Neural progenitor cell (in vitro differentiated cells): Measurements from ENCODE around the gene BCAM. TPM values are rescaled to one million over a fixed set of nuclear protein-coding genes. Genes with fewer than 3 reads are reported as not detected.
"Not testable (repeated sequence)": the region's sequence is repeated elsewhere in the genome, so short reads cannot be mapped to it uniquely, and the experiment has no call there.

Experiments
- DNase-seq: peaks from one replicate; pipeline ENCODE4 v3.0.0-alpha.2; 2016; ENCODE audit warnings: low spot score
- H2AFZ ChIP-seq: fragments of 200-600 bp; sonication (generic); replicated peaks from 2 replicates; pipeline ENCODE4 v1.6.1; 2016; ENCODE audit warnings: antibody characterized with exemption
- H3F3A ChIP-seq: fragments of 200-600 bp; sonication (generic); 2 replicates; pipeline ENCODE4 v1.6.1; 2016; ENCODE audit warnings: antibody characterized with exemption, low read depth
- H3K27ac ChIP-seq: fragments of 200-600 bp; sonication (generic); 2 replicates; pipeline ENCODE4 v1.5.1; 2016; ENCODE audit warnings: mild to moderate bottlenecking
- H3K27me3 ChIP-seq: fragments of 200-600 bp; sonication (generic); 2 replicates; pipeline ENCODE4 v1.6.1; 2016; ENCODE audit warnings: mild to moderate bottlenecking, moderate library complexity
- H3K36me3 ChIP-seq: fragments of 200-600 bp; sonication (generic); 2 replicates; pipeline ENCODE4 v1.5.1; 2016
- H3K4me1 ChIP-seq: fragments of 200-600 bp; sonication (generic); 2 replicates; pipeline ENCODE4 v1.6.1; 2016; ENCODE audit warnings: mixed run types
- H3K4me2 ChIP-seq: fragments of 200-600 bp; sonication (generic); 2 replicates; pipeline ENCODE4 v1.6.1; 2016
- H3K4me3 ChIP-seq: fragments of 200-600 bp; sonication (generic); 2 replicates; pipeline ENCODE4 v1.5.1; 2016
- H3K79me2 ChIP-seq: fragments of 200-600 bp; sonication (generic); 2 replicates; pipeline ENCODE4 v1.6.1; 2016; ENCODE audit warnings: low read depth
- H3K9ac ChIP-seq: fragments of 200-600 bp; sonication (generic); 2 replicates; pipeline ENCODE4 v1.6.1; 2016
- H3K9me3 ChIP-seq: fragments of 200-600 bp; sonication (generic); 2 replicates; pipeline ENCODE4 v1.5.1; 2016; ENCODE audit warnings: low read depth
- H4K20me1 ChIP-seq: fragments of 200-600 bp; sonication (generic); 2 replicates; pipeline ENCODE4 v1.6.1; 2016; ENCODE audit warnings: low read depth
- H3K27ac Mint-ChIP-seq: 3 replicates; pipeline ENCODE4 v1.8.0; 2021; ENCODE audit warnings: mixed read lengths
- H3K27me3 Mint-ChIP-seq: 2 replicates; pipeline ENCODE4 v1.8.0; 2022; ENCODE audit warnings: low read depth, mild to moderate bottlenecking, inconsistent platforms, moderate library complexity, mixed read lengths; ENCODE audit not compliant: insufficient read depth
- H3K36me3 Mint-ChIP-seq: 3 replicates; pipeline ENCODE4 v1.8.0; 2021; ENCODE audit warnings: mixed read lengths
- H3K4me1 Mint-ChIP-seq: 3 replicates; pipeline ENCODE4 v1.8.0; 2021; ENCODE audit warnings: mixed read lengths
- H3K4me3 Mint-ChIP-seq: 3 replicates; pipeline ENCODE4 v1.8.0; 2021; ENCODE audit warnings: mild to moderate bottlenecking, moderate library complexity, mixed read lengths
- H3K9me3 Mint-ChIP-seq: 3 replicates; pipeline ENCODE4 v1.8.0; 2020; ENCODE audit warnings: mixed read lengths
- EZH2 ChIP-seq: fragments of 200-600 bp; sonication (generic); IDR thresholded peaks from 2 replicates; pipeline ENCODE4 v1.6.1; 2017; ENCODE audit warnings: antibody characterized with exemption, mild to moderate bottlenecking, moderate library complexity
- EZH2phosphoT487 ChIP-seq: fragments of 200-600 bp; sonication (generic); IDR thresholded peaks from 2 replicates; pipeline ENCODE4 v1.6.1; 2017; ENCODE audit warnings: antibody characterized with exemption
- total RNA-seq: library from RNA; depleted of rRNA; stranded (reverse); fragments of >200 nt; gene quantifications from 2 replicates; pipeline ENCODE4 v1.2.3, GENCODE V29; 2015; ENCODE audit warnings: low replicate concordance
- TF ChIP-seq, protein P1 (sequence below): fragments of 200-600 bp; sonication (generic); IDR thresholded peaks from 2 replicates; pipeline ENCODE4 v1.5.1; 2017; ENCODE audit warnings: antibody characterized with exemption, mild to moderate bottlenecking

The BCAM gene
- total RNA-seq, 1 donor from 2014 or later, result 7.1 TPM

DNA sequence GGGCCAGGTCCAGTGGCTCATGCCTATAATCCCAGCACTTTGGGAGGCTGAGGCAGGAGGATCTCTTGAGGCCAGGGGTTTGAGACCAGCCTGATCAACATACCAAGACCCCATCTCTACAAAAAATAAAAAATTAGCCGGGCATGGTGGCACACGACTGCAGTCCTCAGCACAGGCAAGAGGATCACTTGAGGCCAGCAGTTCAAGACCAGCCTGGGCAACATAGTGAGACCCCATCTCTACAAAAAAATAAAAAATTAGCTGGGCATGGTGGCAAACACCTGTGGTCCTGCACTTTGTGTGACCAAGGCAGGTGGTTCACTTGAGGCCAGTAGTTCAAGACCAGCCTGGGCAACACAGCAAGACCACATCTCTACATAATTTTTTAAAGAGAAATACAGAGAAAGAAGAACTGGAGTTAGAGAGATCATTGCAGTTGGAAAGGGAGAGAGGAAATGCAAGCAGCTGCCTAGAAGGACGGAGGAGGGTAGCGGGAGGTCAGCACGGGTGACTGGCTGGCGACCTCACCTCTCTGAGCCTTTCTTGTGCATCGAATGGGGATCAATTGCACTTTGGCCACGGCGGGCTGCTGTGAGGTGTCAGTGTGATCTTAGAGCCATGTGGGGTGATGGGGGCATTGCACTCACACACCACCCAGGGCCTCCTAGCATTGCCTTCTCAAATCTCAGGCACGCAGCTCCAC, 13.9 kb downstream of the BCAM start:
- no peaks in the 10 kb centered on the region for H3K36me3 Mint-ChIP-seq
- H3F3A ChIP-seq, result peaks cover 5% of the 10 kb centered on the region
- H3K9me3 ChIP-seq, result no peaks in the 10 kb centered on the region
- DNase-seq, result peak; percentile 70
- no peaks in the 10 kb centered on the region for H4K20me1 ChIP-seq
- H2AFZ ChIP-seq, result no peak overlapping the region
- no peaks in the 10 kb centered on the region for H3K36me3 ChIP-seq
- H3K27ac Mint-ChIP-seq, result no peak overlapping the region
- no peak for TF ChIP-seq EZH2phosphoT487
- TF ChIP-seq EZH2, result no peak
- TF ChIP-seq, protein P1, sequence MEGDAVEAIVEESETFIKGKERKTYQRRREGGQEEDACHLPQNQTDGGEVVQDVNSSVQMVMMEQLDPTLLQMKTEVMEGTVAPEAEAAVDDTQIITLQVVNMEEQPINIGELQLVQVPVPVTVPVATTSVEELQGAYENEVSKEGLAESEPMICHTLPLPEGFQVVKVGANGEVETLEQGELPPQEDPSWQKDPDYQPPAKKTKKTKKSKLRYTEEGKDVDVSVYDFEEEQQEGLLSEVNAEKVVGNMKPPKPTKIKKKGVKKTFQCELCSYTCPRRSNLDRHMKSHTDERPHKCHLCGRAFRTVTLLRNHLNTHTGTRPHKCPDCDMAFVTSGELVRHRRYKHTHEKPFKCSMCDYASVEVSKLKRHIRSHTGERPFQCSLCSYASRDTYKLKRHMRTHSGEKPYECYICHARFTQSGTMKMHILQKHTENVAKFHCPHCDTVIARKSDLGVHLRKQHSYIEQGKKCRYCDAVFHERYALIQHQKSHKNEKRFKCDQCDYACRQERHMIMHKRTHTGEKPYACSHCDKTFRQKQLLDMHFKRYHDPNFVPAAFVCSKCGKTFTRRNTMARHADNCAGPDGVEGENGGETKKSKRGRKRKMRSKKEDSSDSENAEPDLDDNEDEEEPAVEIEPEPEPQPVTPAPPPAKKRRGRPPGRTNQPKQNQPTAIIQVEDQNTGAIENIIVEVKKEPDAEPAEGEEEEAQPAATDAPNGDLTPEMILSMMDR, result no peak
- peaks cover 14% of the 10 kb centered on the region for H3K4me1 ChIP-seq
- peaks cover 22% of the 10 kb centered on the region for H3K27me3 ChIP-seq
- H3K27ac ChIP-seq, result no peak overlapping the region
- no peaks in the 10 kb centered on the region for H3K9me3 Mint-ChIP-seq
- H3K4me2 ChIP-seq, result peak overlapping the region; percentile 60
- H3K4me1 Mint-ChIP-seq, result peaks cover 21% of the 10 kb centered on the region
- H3K4me3 ChIP-seq, result no peak overlapping the region
- peak overlapping the region; percentile 33 for H3K4me3 Mint-ChIP-seq
- H3K79me2 ChIP-seq, result no peaks in the 10 kb centered on the region
- H3K9ac ChIP-seq, result no peak overlapping the region
- peaks cover 15% of the 10 kb centered on the region for H3K27me3 Mint-ChIP-seq

DNA sequence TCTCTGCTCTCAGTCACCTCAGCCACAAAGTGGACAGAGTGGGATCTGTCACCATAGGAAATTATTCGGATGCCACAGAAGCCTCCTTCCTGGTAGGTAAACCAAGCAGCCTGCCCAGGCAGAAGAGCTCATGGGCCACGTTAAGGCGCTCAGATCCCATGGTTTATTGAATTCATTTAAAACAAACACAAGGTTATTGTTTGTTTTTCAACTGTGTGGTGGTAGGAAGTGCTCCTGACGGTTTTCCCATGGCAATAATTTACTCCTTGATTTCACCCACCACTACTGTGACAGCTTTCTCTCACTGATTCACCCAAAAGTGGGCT, 14.4 kb downstream of the BCAM start:
- TF ChIP-seq EZH2 (no peak), EZH2phosphoT487 (no peak)
- TF ChIP-seq, protein P1, result no peak
- H3K4me3 ChIP-seq, result no peak overlapping the region
- H3K4me1 ChIP-seq, result peaks cover 14% of the 10 kb centered on the region
- peaks cover 22% of the 10 kb centered on the region for H3K27me3 ChIP-seq
- no peaks in the 10 kb centered on the region for H3K79me2 ChIP-seq
- no peaks in the 10 kb centered on the region for H3K9me3 ChIP-seq
- H3K4me2 ChIP-seq, result peak overlapping the region; percentile 60
- peak overlapping the region; percentile 19 for H3K4me3 Mint-ChIP-seq
- H3K9ac ChIP-seq, result no peak overlapping the region
- H3K36me3 Mint-ChIP-seq, result no peaks in the 10 kb centered on the region
- no peak for DNase-seq
- H3F3A ChIP-seq, result peaks cover 5% of the 10 kb centered on the region
- no peak overlapping the region for H2AFZ ChIP-seq
- peaks cover 15% of the 10 kb centered on the region for H3K27me3 Mint-ChIP-seq
- H4K20me1 ChIP-seq, result no peaks in the 10 kb centered on the region
- peaks cover 21% of the 10 kb centered on the region for H3K4me1 Mint-ChIP-seq
- H3K9me3 Mint-ChIP-seq, result no peaks in the 10 kb centered on the region
- no peak overlapping the region for H3K27ac ChIP-seq
- no peak overlapping the region for H3K27ac Mint-ChIP-seq
- H3K36me3 ChIP-seq, result no peaks in the 10 kb centered on the region

DNA sequence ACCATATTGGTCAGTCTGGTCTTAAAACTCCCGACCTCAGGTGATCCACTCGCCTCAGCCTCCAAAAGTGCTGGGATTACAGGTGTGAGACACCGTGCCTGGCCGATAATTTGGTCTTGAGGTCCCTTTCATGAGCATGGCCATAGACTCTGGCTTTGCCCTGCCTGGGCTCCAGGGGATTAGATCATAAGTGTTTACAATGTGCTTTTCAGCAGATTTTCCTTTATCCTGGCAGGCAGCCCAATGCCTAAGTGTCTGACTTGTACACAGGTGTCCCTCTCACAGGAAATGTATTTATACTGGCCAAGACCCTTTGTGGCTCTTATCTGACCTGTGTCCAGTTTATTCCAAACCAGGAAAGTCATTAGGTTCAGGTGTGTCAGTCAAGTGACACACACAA, 15.9 kb downstream of the BCAM start:
- TF ChIP-seq, protein P1, result no peak
- no peak for TF ChIP-seq EZH2
- TF ChIP-seq EZH2phosphoT487, result no peak
- H3K27ac Mint-ChIP-seq, result no peak overlapping the region
- no peak overlapping the region for H3K4me3 ChIP-seq
- H4K20me1 ChIP-seq, result no peaks in the 10 kb centered on the region
- no peak overlapping the region for H3K27ac ChIP-seq
- no peak for DNase-seq
- H3K27me3 Mint-ChIP-seq, result peaks cover 15% of the 10 kb centered on the region
- H3K27me3 ChIP-seq, result peaks cover 22% of the 10 kb centered on the region
- no peak overlapping the region for H3K9ac ChIP-seq
- H3F3A ChIP-seq, result peaks cover 5% of the 10 kb centered on the region
- H2AFZ ChIP-seq, result no peak overlapping the region
- H3K9me3 ChIP-seq, result no peaks in the 10 kb centered on the region
- no peaks in the 10 kb centered on the region for H3K9me3 Mint-ChIP-seq
- peaks cover 21% of the 10 kb centered on the region for H3K4me1 Mint-ChIP-seq
- H3K36me3 ChIP-seq, result no peaks in the 10 kb centered on the region
- no peaks in the 10 kb centered on the region for H3K79me2 ChIP-seq
- H3K4me3 Mint-ChIP-seq, result no peak overlapping the region
- peaks cover 14% of the 10 kb centered on the region for H3K4me1 ChIP-seq
- H3K36me3 Mint-ChIP-seq, result no peaks in the 10 kb centered on the region
- H3K4me2 ChIP-seq, result no peak overlapping the region

DNA sequence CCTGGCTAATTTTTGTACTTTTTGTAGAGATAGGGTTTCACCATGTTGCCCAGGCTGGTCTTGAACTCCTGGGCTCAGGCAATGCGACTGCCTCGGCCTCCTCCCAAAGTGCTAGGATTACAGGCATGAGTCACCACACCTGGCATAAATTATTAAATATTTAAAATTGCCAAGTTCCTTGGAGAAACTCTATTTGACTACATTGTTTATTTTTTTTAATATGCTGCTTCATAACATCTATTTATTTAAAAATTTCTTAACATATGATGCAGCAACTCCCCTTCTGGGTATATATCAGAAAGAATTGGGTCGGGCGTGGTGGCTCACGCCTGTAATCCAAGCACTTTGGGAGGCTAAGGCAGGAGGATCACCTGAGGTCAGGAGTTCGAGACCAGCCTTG, 24.0 kb downstream of the BCAM start:
- not testable (repeated sequence) for H2AFZ ChIP-seq, H3K9me3 ChIP-seq, DNase-seq, H3K9me3 Mint-ChIP-seq, H3K36me3 Mint-ChIP-seq, H4K20me1 ChIP-seq, H3K36me3 ChIP-seq, H3K27ac Mint-ChIP-seq, H3K9ac ChIP-seq, H3K27ac ChIP-seq, H3K4me3 ChIP-seq, H3K4me3 Mint-ChIP-seq, H3K4me2 ChIP-seq, H3F3A ChIP-seq, H3K79me2 ChIP-seq, H3K4me1 ChIP-seq, H3K4me1 Mint-ChIP-seq
- H3K27me3 ChIP-seq, result peaks cover 22% of the 10 kb centered on the region
- peaks cover 14% of the 10 kb centered on the region for H3K27me3 Mint-ChIP-seq

DNA sequence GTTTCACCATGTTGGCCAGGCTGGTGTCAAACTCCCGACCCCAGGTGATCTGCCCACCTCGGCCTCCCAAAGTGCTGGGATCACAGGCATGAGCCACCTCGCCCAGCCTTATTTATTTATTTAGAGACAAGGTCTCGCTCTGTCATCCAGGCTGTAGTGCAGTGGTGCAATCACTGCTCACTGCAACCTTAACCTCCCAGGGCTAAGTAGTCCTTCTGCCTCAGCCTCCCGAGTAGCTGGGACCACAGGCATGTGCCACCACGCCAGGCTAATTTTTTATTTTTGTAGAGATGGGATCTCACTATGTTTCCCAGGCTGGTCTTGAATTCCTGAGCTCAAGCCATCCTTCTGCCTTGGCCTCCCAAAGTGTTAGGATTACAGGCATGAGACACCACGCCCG, 25.5 kb downstream of the BCAM start:
- not testable (repeated sequence) for DNase-seq, H3F3A ChIP-seq, H3K4me2 ChIP-seq, H3K4me1 Mint-ChIP-seq, H3K27ac Mint-ChIP-seq, H3K36me3 ChIP-seq, H3K9me3 ChIP-seq, H3K27ac ChIP-seq, H3K36me3 Mint-ChIP-seq, H3K4me1 ChIP-seq, H4K20me1 ChIP-seq, H3K4me3 Mint-ChIP-seq, H3K79me2 ChIP-seq, H3K9me3 Mint-ChIP-seq, H3K9ac ChIP-seq, H2AFZ ChIP-seq, H3K4me3 ChIP-seq
- H3K27me3 Mint-ChIP-seq, result peaks cover 14% of the 10 kb centered on the region
- peaks cover 22% of the 10 kb centered on the region for H3K27me3 ChIP-seq
